Ammon's horn (tissue), 1 donor: Measurements from ENCODE around the gene GGT5.
"Not testable (repeated sequence)": the region's sequence is repeated elsewhere in the genome, so short reads cannot be mapped to it uniquely, and the experiment has no call there.

Experiments used
- DNase-seq: peaks from one replicate; pipeline ENCODE4 v3.0.0-alpha.2; 2016; ENCODE audit warnings: low spot score

The GGT5 gene

DNA sequence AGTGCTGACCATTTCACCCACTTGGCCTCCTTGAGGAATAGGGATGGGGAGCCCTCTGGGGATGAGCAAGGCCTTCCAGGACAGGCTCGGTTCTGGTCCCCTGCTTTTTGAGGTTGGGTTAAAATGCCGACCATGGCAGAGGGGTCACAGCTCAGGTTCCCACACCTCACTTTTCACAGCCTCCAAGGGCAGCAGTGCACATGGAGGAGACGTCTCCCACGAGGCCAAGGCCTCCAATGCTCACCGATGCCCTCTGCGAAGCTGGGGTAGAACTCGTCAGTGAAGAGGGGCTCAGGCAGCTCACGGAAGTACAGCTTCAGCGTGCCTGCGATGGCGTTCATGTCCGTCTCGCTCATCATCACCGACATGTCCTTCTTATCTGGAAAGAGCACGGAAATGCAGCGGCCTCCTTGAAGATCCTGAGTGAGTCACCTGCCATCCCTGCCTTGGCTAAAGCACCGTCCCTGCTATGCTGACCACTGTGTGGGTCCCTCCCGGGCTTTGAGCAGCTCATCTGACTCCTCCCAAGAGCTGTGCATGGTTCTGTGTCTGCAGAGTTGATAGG, 17.4 kb upstream of the GGT5 start:
- not testable (repeated sequence) for DNase-seq

DNA sequence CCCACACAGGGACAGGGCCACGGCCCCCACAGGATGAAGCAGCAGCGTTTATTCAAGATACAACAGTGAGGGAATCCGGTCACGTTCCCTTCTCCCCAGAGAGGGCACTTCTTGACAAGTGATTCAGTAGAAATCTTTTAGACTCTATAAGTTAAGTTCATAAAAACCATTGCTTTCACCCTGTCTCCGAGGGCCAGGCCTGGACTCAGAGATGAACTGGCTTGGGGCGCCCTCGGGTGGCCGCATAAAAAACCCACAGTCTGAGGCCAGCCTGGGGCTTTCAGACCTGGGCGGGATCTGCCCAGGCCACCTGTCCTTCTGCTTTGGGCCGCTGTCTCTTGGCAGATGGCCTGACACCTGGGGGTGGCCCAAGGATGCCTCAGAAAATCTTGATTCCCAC, 14.6 kb upstream of the GGT5 start:
- peak; percentile 45 for DNase-seq

DNA sequence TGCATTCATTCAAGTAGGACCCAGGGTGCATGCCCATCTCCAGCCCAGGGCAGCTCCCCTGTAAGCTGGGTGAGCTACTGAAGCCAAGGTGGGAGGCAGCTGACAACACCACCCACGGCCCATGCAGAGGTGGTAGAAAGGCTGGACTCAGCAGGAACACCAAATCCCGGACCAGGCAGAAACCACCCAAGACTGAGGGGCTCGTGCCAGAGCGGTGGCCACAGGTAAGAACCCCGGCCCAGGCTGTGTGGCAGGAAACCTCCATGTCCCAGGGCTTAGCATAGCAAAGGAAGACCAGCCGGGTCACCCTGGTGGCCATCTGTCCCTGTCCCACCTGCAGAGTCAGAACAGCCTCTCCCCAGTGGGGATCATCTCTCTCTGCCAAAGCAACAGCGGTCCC, 11.9 kb upstream of the GGT5 start:
- DNase-seq, result not testable (repeated sequence)

DNA sequence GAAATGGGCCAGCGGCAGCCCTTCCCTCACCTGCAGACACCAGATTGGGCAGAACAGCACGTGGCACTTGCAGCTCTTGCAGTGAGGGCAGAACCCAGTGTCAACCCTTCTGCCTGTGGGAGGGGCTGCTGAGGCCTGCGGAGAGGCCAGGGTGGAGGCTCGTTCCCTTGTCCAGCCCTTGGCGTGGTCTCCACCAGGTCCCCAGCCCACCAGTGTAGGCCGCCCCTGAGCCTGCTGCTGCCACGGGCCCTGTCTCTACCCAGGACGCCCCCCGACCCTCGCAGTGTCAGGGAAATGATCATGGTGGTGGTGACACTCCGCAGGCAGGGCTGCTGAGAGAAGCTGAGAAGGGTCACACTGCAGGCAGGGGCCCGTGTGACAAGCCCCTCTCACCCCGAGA, 11.3 kb upstream of the GGT5 start:
- DNase-seq, result not testable (repeated sequence)

DNA sequence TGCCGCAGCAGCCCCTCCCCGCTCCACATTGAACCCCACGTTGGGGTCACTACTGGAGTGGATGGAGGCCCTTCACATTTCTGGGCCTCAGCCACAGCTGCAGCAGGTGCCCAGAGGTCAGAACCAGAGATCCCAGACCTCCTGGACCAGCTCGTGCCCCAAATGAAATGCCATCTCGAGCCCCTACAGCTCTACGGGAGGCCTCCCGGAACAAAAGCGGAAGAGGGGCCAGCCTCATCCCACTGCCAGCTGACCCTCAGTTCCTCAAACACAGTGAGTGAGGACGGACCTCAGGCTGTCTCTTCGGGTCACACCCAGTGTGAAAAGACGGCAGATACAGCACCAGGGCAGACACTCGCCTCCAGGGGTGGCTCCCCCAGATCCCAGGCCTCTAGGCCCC, 8.2 kb upstream of the GGT5 start:
- not testable (repeated sequence) for DNase-seq

DNA sequence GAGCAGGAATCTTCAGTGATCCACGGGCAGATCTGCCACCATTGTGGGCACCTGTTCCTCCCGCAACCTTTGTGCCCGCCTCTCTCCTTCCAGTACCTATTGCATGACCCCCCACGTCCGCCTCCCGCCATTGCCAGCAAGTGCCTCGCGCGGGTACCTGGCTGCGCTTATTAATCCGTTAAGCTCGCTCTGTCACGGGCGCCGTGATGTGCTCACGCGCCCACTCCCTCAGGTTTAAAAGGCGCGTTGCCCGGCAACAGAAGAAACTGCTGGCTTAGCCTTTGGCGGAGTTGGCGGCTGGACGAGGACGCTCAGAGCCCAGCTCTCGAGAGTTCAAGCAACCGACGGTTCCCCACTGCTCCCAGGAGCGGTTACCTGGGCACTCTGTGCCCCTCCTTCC, 6.4 kb upstream of the GGT5 start:
- not testable (repeated sequence) for DNase-seq

DNA sequence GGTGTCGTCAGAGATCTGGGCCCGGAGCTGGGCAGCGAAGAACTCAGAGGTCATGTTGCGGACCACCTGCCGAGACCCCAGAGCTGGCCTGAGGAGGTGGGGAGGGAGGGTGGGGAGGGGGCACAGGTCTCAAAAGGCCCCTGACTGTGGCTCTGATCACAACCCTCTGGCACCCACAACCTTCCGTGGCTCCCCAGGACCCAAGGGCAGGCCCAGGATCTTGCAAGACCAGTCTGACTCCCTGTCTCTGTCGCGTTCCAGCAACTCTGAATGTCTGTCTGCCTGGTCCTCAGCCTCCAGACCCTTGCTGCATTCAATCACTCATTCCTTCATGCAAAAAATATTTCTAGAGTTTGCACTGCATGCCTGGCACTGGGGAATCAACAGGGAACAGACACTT, 4.5 kb upstream of the GGT5 start:
- not testable (repeated sequence) for DNase-seq

DNA sequence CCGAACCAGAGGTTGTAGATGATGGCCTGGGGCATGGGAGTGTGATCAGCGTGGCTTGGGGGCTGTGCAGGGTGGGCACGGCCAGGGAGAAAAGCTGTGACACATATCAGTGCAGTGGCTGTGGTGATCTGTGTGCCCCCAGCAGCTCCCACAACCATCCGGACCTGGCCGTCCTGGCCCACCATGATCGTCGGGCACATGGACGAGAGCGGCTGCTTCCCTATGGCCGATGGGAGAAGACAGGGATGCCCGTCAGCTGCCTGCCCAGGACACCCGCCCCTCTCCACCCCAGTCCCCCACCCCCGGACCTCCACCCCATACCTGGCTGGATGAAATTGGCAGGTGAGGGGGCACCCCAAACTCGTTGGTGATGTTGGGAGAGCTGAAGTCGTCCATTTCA, 3.7 kb upstream of the GGT5 start:
- not testable (repeated sequence) for DNase-seq

DNA sequence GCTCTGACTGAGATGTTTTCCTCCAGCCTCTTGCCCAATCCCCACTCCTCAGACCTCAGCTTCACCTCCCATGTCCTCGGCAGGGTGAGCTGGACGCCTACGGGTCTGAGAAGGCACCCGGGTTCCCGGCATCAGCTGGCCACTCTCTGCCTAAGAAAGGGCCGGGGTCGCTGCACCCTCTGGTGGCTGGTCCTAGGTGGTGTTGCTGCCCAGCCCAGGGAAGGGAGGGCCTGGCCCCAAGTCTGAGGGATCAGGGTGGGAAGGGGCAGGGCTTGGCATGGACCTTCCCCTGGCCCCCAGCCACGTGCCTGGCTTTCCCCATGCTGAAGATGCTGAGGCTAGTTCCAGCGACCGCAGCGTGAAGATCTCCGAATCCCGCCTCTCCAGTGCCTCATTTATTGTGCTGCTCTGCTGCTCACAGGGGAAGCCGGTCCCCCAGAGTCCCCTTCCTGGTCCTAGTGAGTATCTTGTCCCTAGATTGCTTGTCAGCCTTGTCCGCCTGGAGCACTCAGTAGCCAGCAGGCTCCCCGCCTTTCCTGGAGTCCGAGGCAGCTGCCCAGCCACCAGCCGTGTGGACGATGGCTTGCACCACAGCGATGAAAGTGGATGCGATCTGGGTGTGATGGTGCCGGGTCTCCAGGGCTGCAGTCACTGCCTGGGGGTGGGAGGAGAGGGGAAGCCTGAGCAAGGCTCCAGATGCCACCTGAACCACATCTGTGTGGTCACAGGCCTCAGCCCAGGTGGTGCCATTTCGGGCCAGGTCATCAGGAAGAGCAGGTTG, 2.9 kb upstream of the GGT5 start:
- DNase-seq, result peak; percentile 87

DNA sequence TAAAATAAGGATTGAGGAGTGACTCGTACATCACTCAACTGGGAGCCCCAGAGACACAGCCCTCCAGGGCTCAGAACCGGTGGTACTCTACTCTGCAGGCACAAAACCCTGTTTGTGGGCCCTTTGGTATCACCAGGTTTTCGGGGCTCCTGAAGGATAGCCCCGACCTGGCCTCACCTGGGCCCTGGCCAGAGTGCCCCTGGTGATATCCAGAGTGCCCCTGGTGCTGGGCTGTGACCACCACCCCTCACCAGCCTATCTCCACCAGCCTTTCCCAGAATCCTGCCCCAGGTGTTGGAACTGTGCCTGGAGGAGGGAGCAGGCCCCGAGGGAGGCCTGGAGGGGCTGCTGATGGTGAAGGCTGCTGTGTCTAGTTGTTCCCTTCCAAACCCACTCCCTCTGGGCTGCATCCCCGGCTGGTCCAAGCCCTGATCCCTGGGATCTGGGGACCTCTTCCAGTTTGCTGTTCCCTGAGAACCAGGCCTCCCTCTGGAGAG, 2.2 kb upstream of the GGT5 start:
- no peak for DNase-seq

DNA sequence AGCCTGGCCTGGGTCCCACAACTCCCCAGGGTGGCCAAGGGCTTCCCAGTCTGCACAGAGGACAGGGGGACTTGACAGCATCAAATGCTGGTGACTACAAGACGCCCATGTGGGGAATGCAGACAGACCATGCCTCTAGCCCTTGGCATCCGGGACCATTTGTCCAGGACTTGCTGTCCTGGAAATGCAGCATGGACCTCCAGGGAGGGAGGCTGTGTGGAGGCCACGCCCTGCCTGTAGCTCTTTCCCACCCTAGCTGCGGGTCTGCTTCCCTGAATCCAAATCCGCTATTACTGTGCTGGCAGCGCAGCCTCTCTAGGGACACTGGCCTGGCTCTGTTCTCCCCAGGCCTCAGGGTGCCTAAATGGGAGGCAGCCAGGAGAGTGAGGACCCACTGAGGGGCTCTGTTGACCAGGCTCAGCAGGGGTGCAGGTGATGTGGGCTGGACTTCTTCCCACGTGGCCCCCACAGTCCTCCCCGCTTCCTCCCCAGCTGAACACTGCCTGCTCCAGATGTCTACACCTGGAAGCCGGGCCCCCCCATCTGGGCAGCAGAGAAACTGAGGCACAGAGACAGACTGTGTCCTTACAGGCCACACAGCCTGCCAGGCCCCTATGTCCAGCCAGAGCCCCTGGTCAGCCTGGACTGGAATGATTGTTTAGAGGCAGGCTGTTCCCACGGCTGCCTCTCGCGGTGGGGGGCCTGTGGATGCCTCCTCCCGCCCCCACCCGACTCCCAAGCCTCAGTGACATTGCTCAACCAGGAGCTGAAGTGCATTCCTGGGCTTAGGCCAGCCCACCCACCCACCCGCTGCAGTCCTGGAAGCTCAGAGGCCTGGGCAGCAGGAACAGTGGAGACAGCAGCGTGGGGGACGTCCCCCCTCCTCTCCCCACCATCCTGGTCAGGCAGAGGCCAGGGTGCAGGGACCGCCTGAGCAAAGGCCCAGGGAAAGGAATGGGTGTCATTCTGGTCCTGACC, 991 bp upstream of the GGT5 start:
- peak; percentile 17 for DNase-seq

DNA sequence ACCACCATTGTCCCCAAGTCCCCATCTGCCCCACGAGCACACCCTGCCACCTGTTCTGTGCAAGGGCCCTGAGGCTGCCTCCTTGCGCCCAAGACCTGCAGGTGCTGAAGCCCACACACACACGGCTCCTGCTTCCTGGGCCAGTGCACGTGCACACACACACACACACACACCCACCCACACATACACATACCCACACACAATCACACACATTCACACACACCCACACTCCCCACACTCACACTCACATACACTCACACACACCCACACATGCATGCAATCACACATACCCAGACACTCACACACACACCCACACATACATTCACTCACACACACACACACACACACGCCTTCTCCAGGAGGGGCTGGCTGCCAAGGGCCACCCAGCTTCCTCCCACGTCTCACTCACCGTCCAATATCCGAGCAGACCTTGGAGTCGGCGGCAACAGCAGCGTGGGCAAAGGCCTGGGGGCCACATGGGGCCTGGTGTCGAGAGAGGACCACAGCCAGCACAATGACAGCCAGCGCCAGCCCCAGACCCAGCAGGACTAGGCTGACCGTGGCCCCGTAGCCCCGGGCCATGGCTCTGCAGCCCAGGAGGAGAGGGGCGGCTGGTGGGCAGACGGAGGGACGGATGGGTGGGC, 616 bp downstream of the GGT5 start:
- DNase-seq, result no peak

DNA sequence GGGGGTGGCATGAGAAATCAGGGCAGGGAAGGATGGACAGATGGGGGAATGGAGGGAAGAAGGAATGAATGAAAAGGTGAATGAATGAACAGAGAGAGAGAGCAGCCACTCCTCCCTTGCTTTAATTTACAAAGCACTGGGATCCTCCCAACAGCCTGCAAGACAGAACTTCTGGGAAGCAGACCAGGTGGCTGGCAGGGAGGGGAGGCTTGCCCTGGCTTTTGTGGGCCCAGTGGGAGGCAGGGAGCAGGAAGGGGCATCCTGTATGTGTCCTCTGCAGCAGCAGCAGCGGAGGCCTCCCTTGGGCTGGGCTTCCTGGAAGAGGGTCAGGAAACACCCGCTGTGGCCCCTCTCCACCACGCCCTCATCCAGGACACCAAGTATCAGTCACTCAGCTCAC, 1.5 kb downstream of the GGT5 start:
- DNase-seq, result not testable (repeated sequence)

DNA sequence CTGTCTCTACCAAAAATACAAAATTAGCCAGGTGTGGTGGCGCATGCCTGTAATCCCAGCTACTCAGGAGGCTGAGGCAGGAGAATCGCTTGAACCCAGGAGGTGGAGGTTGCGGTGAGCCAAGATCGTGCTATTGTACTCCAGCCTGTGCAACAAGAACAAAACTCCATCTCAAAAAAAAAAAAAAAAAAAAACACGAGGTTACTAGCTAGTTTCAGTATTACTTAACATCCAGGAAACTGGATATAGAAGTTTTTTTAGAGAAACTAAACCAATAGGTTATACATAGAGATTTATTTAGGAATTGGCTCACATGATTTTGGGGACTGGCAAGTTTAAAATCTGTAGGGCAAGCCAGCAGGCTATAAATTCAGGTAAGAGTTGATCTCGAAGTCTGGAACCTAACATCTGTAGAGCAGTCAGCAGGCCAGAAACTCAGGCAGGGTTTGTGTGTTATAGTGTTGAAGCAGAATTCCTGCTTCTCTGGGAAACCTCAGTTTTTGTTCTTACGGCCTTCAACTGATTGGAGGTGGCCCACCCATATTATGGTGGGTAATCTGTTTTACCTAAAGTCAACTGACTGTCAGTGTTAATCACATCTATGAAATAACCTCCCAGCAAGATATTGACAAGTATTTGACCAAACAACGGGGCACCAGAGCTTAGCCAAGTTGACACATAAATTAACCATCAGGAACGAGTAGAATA, 3.7 kb downstream of the GGT5 start:
- not testable (repeated sequence) for DNase-seq

DNA sequence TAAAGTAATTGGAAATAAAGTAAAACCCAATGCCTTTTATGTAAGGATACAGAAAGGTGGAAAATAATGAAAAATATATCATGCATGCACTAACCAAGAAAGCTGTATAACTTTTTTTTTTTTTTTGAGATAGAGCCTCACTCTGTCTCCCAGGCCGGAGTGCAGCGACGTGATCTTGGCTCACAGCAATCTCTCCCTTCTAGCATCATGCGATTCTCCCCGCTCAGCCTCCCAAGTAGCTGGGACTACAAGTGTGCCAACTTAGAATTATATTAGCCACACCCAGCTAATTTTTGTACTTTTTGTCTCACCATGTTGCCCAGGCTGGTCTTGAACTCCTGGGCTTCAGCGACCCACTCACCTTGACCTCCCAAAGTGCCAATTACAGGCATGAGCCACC, 4.5 kb downstream of the GGT5 start:
- no peak for DNase-seq

DNA sequence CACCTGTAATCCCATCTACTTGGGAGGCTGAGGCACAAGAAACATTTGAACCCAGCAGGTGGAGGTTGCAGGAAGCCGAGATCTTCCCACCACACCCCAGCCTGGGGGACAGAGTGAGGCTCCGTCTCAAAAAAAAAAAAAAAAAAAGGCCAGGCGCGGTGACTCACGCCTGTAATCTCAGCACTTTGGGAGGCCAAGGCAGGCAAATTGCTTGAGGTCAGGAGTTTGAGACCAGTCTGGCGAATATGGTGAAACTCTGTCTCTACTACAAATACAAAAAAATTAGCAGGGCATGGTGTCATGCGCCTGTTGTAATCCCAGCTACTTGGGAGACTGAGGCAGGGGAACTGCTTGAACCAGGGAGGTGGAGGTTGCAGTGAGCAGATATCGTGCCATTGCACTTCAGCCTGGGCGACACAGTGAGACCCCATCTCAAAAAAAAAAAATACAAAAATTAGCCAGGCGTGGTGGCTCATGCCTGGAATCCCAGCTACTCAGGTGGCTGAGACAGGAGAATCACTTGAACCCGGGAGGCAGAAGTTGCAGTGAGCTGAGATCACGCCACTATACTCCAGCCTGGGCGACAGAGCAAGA, 6.7 kb downstream of the GGT5 start:
- DNase-seq, result not testable (repeated sequence)

DNA sequence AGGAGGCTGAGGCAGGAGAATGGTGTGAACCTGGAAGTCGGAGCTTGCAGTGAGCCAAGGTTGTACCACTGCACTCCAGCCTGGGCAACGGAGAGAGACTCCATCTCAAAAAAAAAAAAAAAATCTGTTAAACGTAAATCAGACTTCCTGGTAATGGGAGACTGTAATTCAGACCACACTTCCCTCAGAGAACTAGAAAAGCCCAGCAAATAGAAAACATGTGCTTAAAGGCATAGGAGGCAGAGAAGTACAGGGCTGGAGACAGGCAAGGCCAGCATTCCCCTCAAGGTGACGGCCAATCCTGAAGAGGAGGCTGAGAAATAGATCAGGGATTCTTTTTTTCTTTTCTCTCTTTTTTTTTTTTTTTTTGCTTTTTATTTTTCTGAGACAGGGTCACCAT, 8.2 kb downstream of the GGT5 start:
- DNase-seq, result no peak

DNA sequence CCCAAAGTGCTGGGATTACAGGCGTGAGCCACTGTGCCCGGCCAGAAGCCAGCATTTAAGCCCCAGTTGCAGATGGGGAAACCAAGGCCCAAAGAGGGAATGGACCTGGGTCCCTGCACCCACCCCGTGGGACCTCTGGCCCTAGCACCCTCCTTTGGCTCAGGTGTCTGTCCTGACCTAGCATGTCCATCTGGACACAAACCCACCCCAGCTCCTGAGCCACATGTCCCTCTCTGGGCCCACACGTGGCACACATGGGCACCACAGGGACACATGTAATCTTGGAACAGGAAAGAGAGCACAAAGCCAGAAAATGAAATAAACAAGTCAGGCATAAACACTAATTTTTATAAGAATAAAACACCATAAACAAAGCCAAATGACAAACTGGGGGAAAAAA, 9.6 kb downstream of the GGT5 start:
- DNase-seq, result no peak

DNA sequence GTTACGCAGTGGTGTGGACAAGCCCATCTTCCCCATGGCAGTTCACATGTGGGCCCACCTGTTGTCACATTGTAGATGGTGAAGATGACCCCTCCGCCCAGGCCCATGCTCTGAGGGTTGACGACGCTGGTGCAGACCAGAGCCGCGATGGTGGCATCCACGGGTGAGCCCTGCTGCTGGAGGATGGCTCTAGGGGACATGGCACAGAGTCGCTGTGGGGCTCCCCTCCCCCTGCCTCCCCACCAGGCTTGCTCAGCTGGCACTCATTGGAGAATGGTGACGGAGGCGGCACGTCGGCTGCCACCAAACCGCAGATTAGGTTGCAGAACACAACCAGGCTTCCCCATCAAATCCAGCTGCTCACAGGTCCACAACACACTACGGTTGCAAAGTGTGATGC, 11.1 kb downstream of the GGT5 start:
- DNase-seq, result no peak

DNA sequence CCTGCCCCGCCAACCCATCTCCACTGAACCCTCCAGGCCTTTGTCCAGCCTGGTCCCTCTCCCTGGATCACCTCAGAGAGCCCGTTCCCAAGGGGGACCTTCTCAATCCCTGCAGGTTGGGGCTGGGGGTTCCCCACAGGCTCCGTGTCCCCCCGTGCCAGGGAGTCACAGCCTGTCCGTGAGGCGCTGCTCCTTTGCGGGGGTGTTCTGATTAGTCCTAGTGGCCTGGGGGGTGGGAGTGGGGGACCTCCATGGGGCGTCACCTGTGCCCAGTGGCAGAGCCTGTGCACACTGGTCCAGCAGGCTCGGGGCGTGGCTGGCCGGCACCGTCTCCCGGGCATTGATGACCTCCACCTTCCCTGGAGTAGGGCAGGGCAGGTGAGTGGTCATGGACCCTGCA, 11.6 kb downstream of the GGT5 start:
- DNase-seq, result no peak

DNA sequence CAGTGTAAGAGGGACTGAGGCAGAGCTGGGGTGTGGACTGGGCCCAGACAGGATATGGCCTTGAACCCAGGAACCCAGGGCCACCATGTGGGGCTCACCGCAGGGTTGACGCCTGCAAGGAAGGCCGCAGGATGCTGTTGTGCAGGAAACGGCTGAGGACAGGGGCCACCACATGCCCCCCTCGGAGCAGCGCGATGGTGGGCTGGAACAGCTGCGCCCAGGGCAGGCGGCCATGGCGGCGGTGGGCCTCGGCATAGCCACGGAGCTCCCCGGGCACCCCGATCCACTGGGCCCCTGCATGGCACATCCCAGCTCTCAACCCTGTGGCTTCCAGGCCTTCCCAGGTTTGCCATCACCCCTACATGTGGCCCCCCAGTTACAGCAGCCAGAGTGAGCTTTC, 12.2 kb downstream of the GGT5 start:
- no peak for DNase-seq
